Small intestine (tissue), 7 donors: ENCODE measurements around the gene ECD. TPM values are rescaled to one million over a fixed set of nuclear protein-coding genes. Genes with fewer than 3 reads are reported as not detected.

ENCODE experiments used
- DNase-seq, 2 donors: peaks; one replicate each; pipeline versions ENCODE4 v3.0.0 to v3.0.0-alpha.2; 2013
- FAIRE-seq: peaks from 2 replicates; lab custom pipeline; 2012; peaks lifted over from hg19 to GRCh38; lab: Jason Lieb, UNC
- H3K27ac ChIP-seq, 3 donors: one replicate each; pipeline ENCODE4 v1.5.1; 2013; ENCODE audit warnings: low read length in 2 of 3, mild to moderate bottlenecking in 2 of 3, control low read depth in 1 of 3, inconsistent platforms in 1 of 3, low read depth in 1 of 3, moderate library complexity in 1 of 3
- H3K27me3 ChIP-seq, 3 donors: one replicate each; pipeline ENCODE4 v1.6.1; 2013; ENCODE audit warnings: low read length in 3 of 3, inconsistent platforms in 1 of 3; ENCODE audit not compliant: control insufficient read depth in 3 of 3, insufficient read depth in 3 of 3
- H3K36me3 ChIP-seq, 3 donors: one replicate each; pipeline ENCODE4 v1.6.1; 2013; ENCODE audit warnings: low read length in 3 of 3, inconsistent platforms in 1 of 3, low read depth in 1 of 3, mild to moderate bottlenecking in 1 of 3, moderate library complexity in 1 of 3; ENCODE audit not compliant: control insufficient read depth in 3 of 3, insufficient read depth in 2 of 3
- H3K4me1 ChIP-seq, 3 donors: one replicate each; pipeline ENCODE4 v1.6.1; 2013; ENCODE audit warnings: low read length in 2 of 3, inconsistent platforms in 1 of 3, low read depth in 1 of 3, mild to moderate bottlenecking in 1 of 3, moderate library complexity in 1 of 3; ENCODE audit not compliant: control insufficient read depth in 3 of 3, insufficient read depth in 2 of 3
- H3K4me3 ChIP-seq, 3 donors: one replicate each; pipeline ENCODE4 v1.5.1; 2013; ENCODE audit warnings: low read length in 3 of 3, control low read depth in 1 of 3, inconsistent platforms in 1 of 3, low read depth in 1 of 3, mild to moderate bottlenecking in 1 of 3, moderate library complexity in 1 of 3
- H3K9me3 ChIP-seq, 2 donors: one replicate each; pipeline ENCODE4 v1.6.1; 2013; ENCODE audit warnings: low read depth in 1 of 2, low read length in 1 of 2; ENCODE audit not compliant: control insufficient read depth in 2 of 2, insufficient read depth in 1 of 2
- WGBS, 3 donors: extraction: QIAGEN DNeasy Blood & Tissue Kit; methylation state at CpG; one replicate each; pipeline ENCODE4 v1.1.7; 2013; 5-methylcytosine and 5-hydroxymethylcytosine counted together
- polyA plus RNA-seq, 4 donors: library from polyadenylated mRNA; stranded (reverse) in 3 of 4; unstranded in 1 of 4; fragments of 200-250 nt in 3 of 4; fragments of 120-200 nt in 1 of 4; gene quantifications; one replicate each; pipeline versions ENCODE4 v1.2.1 to v1.2.3, GENCODE V29; 2013
- donor health status: healthy with polysubstance abuse.
- donor health status: control.
- donor health status: control.
- donor health status: Bipolar disorder and iron deficiency.
- donor health status: healthy.

ECD gene
- polyA plus RNA-seq, 4 donors, result 7.4 to 24.6 (median 9.4) TPM

- Histone ChIP-seq H3K9me3 (no peaks in the 10 kb centered on the region), H3K4me1 (no peaks in the 10 kb centered on the region), H3K27ac (no peak overlapping the region), H3K27me3 (no peaks in the 10 kb centered on the region), H3K36me3 (peaks cover 0 to 2% (median 0%) of the 10 kb centered on the region in 3 donors), H3K4me3 (no peak overlapping the region)
- 91 to 96% (median 95%) methylated on average over 3 of the region's 3 CpGs for WGBS, 3 donors
- no peak for DNase-seq
- FAIRE-seq, result no peak
These were observed 1.5 kb upstream of the ECD start for GRCh38 chr10:73169320-73169719.

- Histone ChIP-seq H3K27ac (peak overlapping the region; percentile 80 to 99 (median 98)), H3K27me3 (no peaks in the 10 kb centered on the region), H3K4me3 (peak overlapping the region; percentile 60 to 99 (median 79)), H3K36me3 (peaks cover 0 to 2% (median 0%) of the 10 kb centered on the region in 3 donors), H3K4me1 (no peaks in the 10 kb centered on the region), H3K9me3 (no peaks in the 10 kb centered on the region)
- DNase-seq, result no peak
- no peak for FAIRE-seq
- WGBS, 3 donors, result 0% methylated on average over 6 of the region's 6 CpGs
These were observed 626 bp upstream of the ECD start for GRCh38 chr10:73168465-73168803.

GRCh38 chr10:73167458-73167782, 388 bp downstream of the ECD start:
- Histone ChIP-seq H3K27me3 (no peaks in the 10 kb centered on the region), H3K9me3 (no peaks in the 10 kb centered on the region), H3K36me3 (peaks cover 0 to 6% (median 4%) of the 10 kb centered on the region in 3 donors), H3K4me1 (no peaks in the 10 kb centered on the region), H3K4me3 (peak overlapping the region; percentile 60 to 99 (median 79)), H3K27ac (peak overlapping the region; percentile 80 to 99 (median 98))
- FAIRE-seq, result no peak
- no peak for DNase-seq
- 3 to 9% (median 5%) methylated on average over 5 of the region's 5 CpGs for WGBS, 3 donors

- no peak for DNase-seq
- H3K36me3 ChIP-seq, result peaks cover 0 to 6% (median 6%) of the 10 kb centered on the region in 3 donors
- H3K9me3 ChIP-seq, result no peaks in the 10 kb centered on the region
- H3K27me3 ChIP-seq, result no peaks in the 10 kb centered on the region
- no peaks in the 10 kb centered on the region for H3K4me1 ChIP-seq
- peak overlapping the region in 2 of 3 donors; percentile 60 to 99 for H3K4me3 ChIP-seq
- FAIRE-seq, result no peak
- peak overlapping the region in 1 of 3 donors; percentile 99 for H3K27ac ChIP-seq
- WGBS, 3 donors, result 82 to 86% (median 84%) methylated on average over 2 of the region's 2 CpGs
These were observed 836 bp downstream of the ECD start for GRCh38 chr10:73166972-73167371.

- 99 to 100% (median 100%) methylated on average over 2 of the region's 2 CpGs for WGBS, 3 donors
- no peaks in the 10 kb centered on the region for H3K4me1 ChIP-seq
- peaks cover 0 to 15% (median 7%) of the 10 kb centered on the region in 3 donors for H3K36me3 ChIP-seq
- no peaks in the 10 kb centered on the region for H3K27me3 ChIP-seq
- FAIRE-seq (no peak), DNase-seq (no peak)
- no peak overlapping the region for H3K4me3 ChIP-seq
- no peaks in the 10 kb centered on the region for H3K9me3 ChIP-seq
- H3K27ac ChIP-seq, result no peak overlapping the region
These were observed 4.7 kb downstream of the ECD start for GRCh38 chr10:73163096-73163495.

GRCh38 chr10:73161662-73162061, 6.1 kb downstream of the ECD start:
- peaks cover 0 to 18% (median 7%) of the 10 kb centered on the region in 3 donors for H3K36me3 ChIP-seq
- no peak for DNase-seq
- FAIRE-seq, result no peak
- no peaks in the 10 kb centered on the region for H3K4me1 ChIP-seq
- H3K27ac ChIP-seq, result no peak overlapping the region
- H3K9me3 ChIP-seq, result no peaks in the 10 kb centered on the region
- no peaks in the 10 kb centered on the region for H3K27me3 ChIP-seq
- no peak overlapping the region for H3K4me3 ChIP-seq
- whole genome bisulfite sequencing, 3 donors, result 95 to 98% (median 95%) methylated on average over 3 of the region's 3 CpGs

GRCh38 chr10:73161079-73161478, 6.7 kb downstream of the ECD start:
- Histone ChIP-seq H3K36me3 (peaks cover 0 to 18% (median 7%) of the 10 kb centered on the region in 3 donors), H3K4me1 (no peaks in the 10 kb centered on the region), H3K27ac (no peak overlapping the region), H3K4me3 (no peak overlapping the region), H3K27me3 (no peaks in the 10 kb centered on the region), H3K9me3 (no peaks in the 10 kb centered on the region)
- 93 to 94% (median 93%) methylated on average over 1 of the region's 1 CpG for WGBS, 3 donors
- DNase-seq (no peak), FAIRE-seq (no peak)

GRCh38 chr10:73159038-73159648, 8.7 kb downstream of the ECD start:
- no peak overlapping the region for H3K4me3 ChIP-seq
- DNase-seq (peak; percentile 54 to 70), FAIRE-seq (peak; percentile 81)
- H3K9me3 ChIP-seq, result no peaks in the 10 kb centered on the region
- peaks cover 2 to 29% (median 9%) of the 10 kb centered on the region in 3 donors for H3K36me3 ChIP-seq
- H3K4me1 ChIP-seq, result no peaks in the 10 kb centered on the region
- WGBS, 3 donors, result 5 to 7% (median 6%) methylated on average over 5 of the region's 5 CpGs
- no peak overlapping the region for H3K27ac ChIP-seq
- no peaks in the 10 kb centered on the region for H3K27me3 ChIP-seq

GRCh38 chr10:73156054-73156453, 11.8 kb downstream of the ECD start:
- 90 to 95% (median 94%) methylated on average over 3 of the region's 3 CpGs for WGBS, 3 donors
- no peak for DNase-seq
- H3K36me3 ChIP-seq, result peaks cover 5 to 41% (median 6%) of the 10 kb centered on the region in 3 donors

More at GRCh38 chr10:73156054-73156453, 11.8 kb downstream of the ECD start:
- no peak overlapping the region for H3K27ac ChIP-seq
- no peak overlapping the region for H3K4me3 ChIP-seq
- FAIRE-seq, result no peak
- no peaks in the 10 kb centered on the region for H3K9me3 ChIP-seq
- no peaks in the 10 kb centered on the region for H3K27me3 ChIP-seq
- no peaks in the 10 kb centered on the region for H3K4me1 ChIP-seq
